ENCODE data around the gene KIF1A. TPM values are rescaled to one million over a fixed set of nuclear protein-coding genes. Genes with fewer than 3 reads are reported as not detected.

KIF1A gene
- polyA plus RNA-seq, 1 experiment = not detected

DNA sequence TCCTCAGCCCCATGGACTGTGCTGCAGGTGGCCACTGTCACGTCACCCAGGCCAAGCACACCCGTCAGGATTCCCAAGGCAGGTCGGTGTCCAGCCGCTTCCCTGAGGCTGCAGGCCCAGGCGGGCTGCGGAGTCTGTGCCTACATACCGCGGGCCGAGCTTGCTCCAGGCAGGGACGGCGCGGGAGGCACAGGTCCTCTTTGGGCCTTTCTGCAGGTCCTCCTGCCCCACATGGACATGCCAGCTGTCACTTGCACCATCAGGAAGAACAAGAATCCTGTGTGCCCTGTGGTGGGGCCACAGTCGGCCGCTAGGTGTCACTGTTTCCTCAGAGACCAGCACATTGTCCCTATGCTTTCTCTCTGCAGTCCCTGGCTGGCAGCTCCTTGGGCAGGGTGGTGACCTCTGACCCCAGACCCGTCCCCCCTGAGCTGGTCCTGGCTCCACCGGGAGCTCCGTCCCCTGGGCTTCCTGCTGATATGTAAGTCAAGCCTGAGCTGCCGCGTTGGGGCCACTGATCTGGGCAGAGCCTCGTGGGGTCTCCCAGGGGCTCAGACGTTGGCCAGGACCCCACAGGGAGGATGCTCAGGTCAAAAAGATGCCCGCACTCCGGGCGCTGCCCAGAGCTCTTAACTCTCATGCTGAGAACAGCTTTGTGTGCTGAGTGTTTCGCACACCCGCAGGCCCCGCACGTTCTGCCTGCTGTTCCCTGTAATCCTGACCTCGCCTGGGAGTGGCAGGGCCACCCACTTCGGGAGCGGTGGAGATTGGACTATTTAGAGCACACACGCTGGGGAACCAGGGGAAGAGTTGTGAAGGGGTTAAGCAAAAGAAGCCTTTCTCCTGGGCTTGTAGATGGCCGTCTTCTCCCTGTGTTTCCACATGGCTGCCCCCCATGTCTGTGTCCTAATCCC lies 31.3 kb upstream of the KIF1A start:
- DNase-seq (ENCODE audit: low read depth, low spot score) = peak; percentile 42
- ChIA-PET CTCF (interaction anchor here (0.5 to 3.3 kb wide), 19 partner anchors 10 to 406 kb away, joined by 3 to 22 read pairs (median 3); partner anchors contain the start of gene AGXT), POLR2A (no interaction called here)
- Histone ChIP-seq H3K9me3 (ENCODE audit: control insufficient read depth, insufficient read depth, low read length) (peaks cover 13% of the 10 kb centered on the region), H3K27ac (ENCODE audit: low read depth, low read length) (no peak overlapping the region), H3K4me3 (ENCODE audit: low read depth, low read length) (no peak overlapping the region), H3K27me3 (ENCODE audit: control insufficient read depth, insufficient read depth, low read length) (peaks cover 13% of the 10 kb centered on the region)
- TF ChIP-seq, protein P1, sequence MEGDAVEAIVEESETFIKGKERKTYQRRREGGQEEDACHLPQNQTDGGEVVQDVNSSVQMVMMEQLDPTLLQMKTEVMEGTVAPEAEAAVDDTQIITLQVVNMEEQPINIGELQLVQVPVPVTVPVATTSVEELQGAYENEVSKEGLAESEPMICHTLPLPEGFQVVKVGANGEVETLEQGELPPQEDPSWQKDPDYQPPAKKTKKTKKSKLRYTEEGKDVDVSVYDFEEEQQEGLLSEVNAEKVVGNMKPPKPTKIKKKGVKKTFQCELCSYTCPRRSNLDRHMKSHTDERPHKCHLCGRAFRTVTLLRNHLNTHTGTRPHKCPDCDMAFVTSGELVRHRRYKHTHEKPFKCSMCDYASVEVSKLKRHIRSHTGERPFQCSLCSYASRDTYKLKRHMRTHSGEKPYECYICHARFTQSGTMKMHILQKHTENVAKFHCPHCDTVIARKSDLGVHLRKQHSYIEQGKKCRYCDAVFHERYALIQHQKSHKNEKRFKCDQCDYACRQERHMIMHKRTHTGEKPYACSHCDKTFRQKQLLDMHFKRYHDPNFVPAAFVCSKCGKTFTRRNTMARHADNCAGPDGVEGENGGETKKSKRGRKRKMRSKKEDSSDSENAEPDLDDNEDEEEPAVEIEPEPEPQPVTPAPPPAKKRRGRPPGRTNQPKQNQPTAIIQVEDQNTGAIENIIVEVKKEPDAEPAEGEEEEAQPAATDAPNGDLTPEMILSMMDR (IDR thresholded peaks at IDR 0.05; ENCODE audit: low read depth, low read length) = peak; percentile 96

DNA sequence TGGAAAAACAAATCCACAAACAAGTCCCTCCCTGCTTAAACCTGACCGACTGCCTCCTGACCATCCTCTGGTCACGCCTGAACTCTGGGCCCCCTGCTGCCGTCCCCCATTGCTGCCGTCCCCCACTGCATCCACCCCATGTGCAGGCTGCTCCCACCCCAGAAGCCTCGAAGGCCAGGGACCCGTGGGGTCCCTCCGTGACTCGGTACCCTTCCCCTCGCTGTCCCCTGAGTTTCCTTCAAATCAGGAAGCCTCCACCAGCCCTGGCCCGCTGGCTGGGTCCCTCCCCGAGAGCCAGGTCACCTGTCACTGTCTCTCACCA lies 30.7 kb upstream of the KIF1A start:
- no peak overlapping the region for H3K27ac ChIP-seq (ENCODE audit: low read depth, low read length)
- H3K9me3 ChIP-seq (ENCODE audit: control insufficient read depth, insufficient read depth, low read length) = peaks cover 13% of the 10 kb centered on the region
- ChIA-PET CTCF (interaction anchor here (0.5 to 3.3 kb wide), 10 partner anchors 10 to 407 kb away, joined by 3 to 22 read pairs (median 4); partner anchors contain the start of gene AGXT), POLR2A (no interaction called here)
- peaks cover 13% of the 10 kb centered on the region for H3K27me3 ChIP-seq (ENCODE audit: control insufficient read depth, insufficient read depth, low read length)
- TF ChIP-seq, protein P1 (IDR thresholded peaks at IDR 0.05; ENCODE audit: low read depth, low read length) = no peak
- H3K4me3 ChIP-seq (ENCODE audit: low read depth, low read length) = no peak overlapping the region
- no peak for DNase-seq (ENCODE audit: low read depth, low spot score)

DNA sequence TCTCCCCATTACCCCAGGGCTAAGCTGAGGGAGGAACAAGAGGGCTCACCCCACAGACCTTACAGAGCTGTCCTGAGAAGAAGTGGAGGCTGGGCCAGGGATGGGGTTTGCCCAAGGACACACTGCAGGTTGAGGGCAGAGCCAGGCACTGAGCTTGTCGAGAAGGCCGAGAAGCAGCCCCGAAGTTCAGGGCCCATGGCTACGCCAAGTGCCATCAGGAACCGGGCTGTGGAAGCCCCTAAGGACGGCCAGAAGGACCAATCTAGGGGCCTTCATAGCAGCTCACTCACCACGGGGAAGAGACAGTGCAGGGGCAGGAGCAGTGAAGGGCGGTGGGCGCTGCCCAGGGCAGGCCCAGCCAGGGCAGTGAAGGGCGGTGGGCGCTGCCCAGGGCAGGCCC lies 30.0 kb upstream of the KIF1A start:
- POLR2A ChIA-PET = no interaction called here
- TF ChIP-seq, protein P1 (IDR thresholded peaks at IDR 0.05; ENCODE audit: low read depth, low read length) = no peak
- Histone ChIP-seq H3K27me3 (ENCODE audit: control insufficient read depth, insufficient read depth, low read length) (peaks cover 15% of the 10 kb centered on the region), H3K27ac (ENCODE audit: low read depth, low read length) (no peak overlapping the region), H3K9me3 (ENCODE audit: control insufficient read depth, insufficient read depth, low read length) (peaks cover 9% of the 10 kb centered on the region), H3K4me3 (ENCODE audit: low read depth, low read length) (no peak overlapping the region)
- CTCF ChIA-PET = interaction anchor here (1.0 to 3.3 kb wide), 2 partner anchors 9 to 330 kb away, joined by 3 to 22 read pairs; no protein-coding TSS in a partner anchor
- no peak for DNase-seq (ENCODE audit: low read depth, low spot score)

DNA sequence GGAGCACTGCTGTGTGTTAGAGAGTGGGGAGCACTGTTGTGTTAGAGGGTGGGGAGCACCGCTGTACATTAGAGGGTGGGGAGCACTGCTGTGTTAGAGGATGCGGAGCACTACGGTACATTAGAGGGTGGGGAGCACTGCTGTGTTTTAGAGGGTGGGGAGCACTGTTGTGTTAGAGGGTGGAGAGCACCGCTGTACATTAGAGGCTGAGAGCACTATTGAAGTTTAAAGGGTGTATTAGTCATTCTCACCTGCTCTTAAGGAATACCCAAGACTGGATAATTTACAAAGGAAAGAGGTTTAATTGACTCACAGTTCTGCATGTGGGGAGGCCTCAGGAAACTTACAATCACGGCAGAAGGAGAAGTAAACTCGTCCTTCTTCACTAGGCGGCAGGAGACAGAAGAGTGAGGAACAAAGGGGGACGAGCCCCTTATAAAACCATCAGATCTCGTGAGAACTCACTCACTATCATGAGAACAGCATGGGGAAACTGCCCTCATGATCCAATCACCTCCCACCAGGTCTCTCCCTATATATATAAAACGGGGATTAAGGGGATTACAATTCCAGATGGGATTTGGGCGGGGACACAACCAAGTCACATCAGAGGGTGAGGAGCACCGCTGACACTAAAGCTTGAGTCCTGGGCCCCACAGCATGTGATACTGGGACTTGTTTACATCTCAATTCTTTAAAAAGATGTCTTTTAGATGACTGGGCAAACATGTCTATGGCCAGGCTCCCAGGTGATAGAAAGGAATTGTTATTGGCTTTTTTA lies 29.1 kb upstream of the KIF1A start:
- Histone ChIP-seq H3K4me3 (ENCODE audit: low read depth, low read length) (no peak overlapping the region), H3K27ac (ENCODE audit: low read depth, low read length) (no peak overlapping the region), H3K27me3 (ENCODE audit: control insufficient read depth, insufficient read depth, low read length) (peaks cover 17% of the 10 kb centered on the region), H3K9me3 (ENCODE audit: control insufficient read depth, insufficient read depth, low read length) (no peaks in the 10 kb centered on the region; the same call in none of the 2 replicates)
- TF ChIP-seq, protein P1 (IDR thresholded peaks at IDR 0.05; ENCODE audit: low read depth, low read length) = no peak
- DNase-seq (ENCODE audit: low read depth, low spot score) = no peak
- ChIA-PET POLR2A (no interaction called here), CTCF (interaction anchor here (1.0 to 3.3 kb wide), 2 partner anchors 8 to 331 kb away, joined by 3 to 22 read pairs; no protein-coding TSS in a partner anchor)

Measured in AG04450 (cell line).